B cell (primary cell): ENCODE results near the gene SHOC2. TPM values are rescaled to one million over a fixed set of nuclear protein-coding genes. Genes with fewer than 3 reads are reported as not detected.

Source experiments
- ATAC-seq: fragments of 200-7000 bp; cut with Tn5 transposase; one replicate; pipeline ENCODE4 v1.10.0; 2021; ENCODE audit warnings: low read depth, mild to moderate bottlenecking, moderate number of reproducible peaks, moderate library complexity
- CTCF ChIA-PET: fragments of 350-600 bp; sonication (Branson Sonifier 250); formaldehyde crosslinking; loops from one replicate; lab custom pipeline; 2021; ENCODE audit warnings: antibody characterized with exemption, inconsistent platforms; lab: Charles Lee
- POLR2A ChIA-PET: fragments of 350-600 bp; sonication (Branson Sonifier 250); formaldehyde crosslinking; loops from one replicate; lab custom pipeline; 2021; ENCODE audit warnings: antibody characterized with exemption; lab: Charles Lee
- DNase-seq: peaks from one replicate; pipeline ENCODE4 v3.0.0; 2013
- H2AFZ ChIP-seq: 2 replicates; pipeline ENCODE4 v1.6.1; 2012; ENCODE audit warnings: mild to moderate bottlenecking, low read depth, low read length; ENCODE audit not compliant: insufficient read depth, poor library complexity, severe bottlenecking
- H3K27ac ChIP-seq, 2 donors: 1 replicate in 1 of 2; 2 replicates in 1 of 2; pipeline ENCODE4 v1.5.1; 2012 to 2013; ENCODE audit warnings: low read length in 2 of 2, mild to moderate bottlenecking in 2 of 2, moderate library complexity in 1 of 2
- H3K27me3 ChIP-seq, 4 experiments: fragments of 200-600 bp in 1 of 4; sonication (generic) in 1 of 4; replicated peaks in 1 of 4; 1 replicate in 2 of 4; 2 replicates in 2 of 4; pipeline versions ENCODE4 v1.6.1 to v1.7.0; 2013 to 2016; ENCODE audit warnings: low read length in 3 of 4, mild to moderate bottlenecking in 2 of 4, mixed read lengths in 1 of 4, moderate library complexity in 1 of 4; ENCODE audit not compliant: insufficient read depth in 4 of 4, control insufficient read depth in 3 of 4; ENCODE audit errors: control extremely low read depth in 1 of 4
- H3K36me3 ChIP-seq, 2 experiments: replicated peaks in 1 of 2; 1 replicate in 1 of 2; 2 replicates in 1 of 2; pipeline versions ENCODE4 v1.6.1 to v1.7.1; 2013; ENCODE audit warnings: low read length in 1 of 2; ENCODE audit not compliant: insufficient read depth in 2 of 2, control insufficient read depth in 1 of 2; ENCODE audit errors: control extremely low read depth in 1 of 2, extremely low read depth in 1 of 2
- H3K4me1 ChIP-seq, 2 donors: fragments of 200-600 bp in 1 of 2; sonication (generic) in 1 of 2; 1 replicate in 1 of 2; 2 replicates in 1 of 2; pipeline versions ENCODE4 v1.5.1 to v1.6.1; 2013 to 2017; ENCODE audit warnings: low read length in 2 of 2; ENCODE audit not compliant: control insufficient read depth in 2 of 2, insufficient read depth in 2 of 2
- H3K4me2 ChIP-seq: replicated peaks from 2 replicates; pipeline ENCODE3; 2012; ENCODE audit warnings: mild to moderate bottlenecking, low read depth, low read length; ENCODE audit not compliant: poor library complexity, severe bottlenecking
- H3K4me3 ChIP-seq, 5 experiments: fragments of 200-600 bp in 1 of 5; sonication (generic) in 1 of 5; 1 replicate in 3 of 5; 2 replicates in 2 of 5; pipeline versions ENCODE4 v1.5.1 to v1.7.0; 2011 to 2016; ENCODE audit warnings: low read length in 4 of 5, mild to moderate bottlenecking in 4 of 5, low read depth in 2 of 5, control low read depth in 1 of 5, moderate library complexity in 1 of 5; ENCODE audit not compliant: insufficient read depth in 1 of 5; ENCODE audit errors: control extremely low read depth in 1 of 5, extremely low read depth in 1 of 5
- H3K79me2 ChIP-seq: fragments of 200-600 bp; sonication (generic); one replicate; pipeline ENCODE4 v1.6.0; 2016; ENCODE audit warnings: low read length; ENCODE audit not compliant: control insufficient read depth, insufficient read depth
- H3K9ac ChIP-seq: fragments of 200-600 bp; sonication (generic); 2 replicates; pipeline ENCODE4 v1.6.1; 2017; ENCODE audit warnings: mild to moderate bottlenecking, low read length, moderate library complexity
- H3K9me3 ChIP-seq, 3 donors: one replicate each; pipeline versions ENCODE4 v1.6.1 to v1.7.1; 2013; ENCODE audit warnings: low read length in 2 of 3; ENCODE audit not compliant: control insufficient read depth in 2 of 3, insufficient read depth in 1 of 3; ENCODE audit errors: control extremely low read depth in 1 of 3
- H4K20me1 ChIP-seq: 2 replicates; pipeline ENCODE4 v1.6.0; 2012; ENCODE audit warnings: mild to moderate bottlenecking, low read length; ENCODE audit not compliant: insufficient read depth, control insufficient read depth, poor library complexity, severe bottlenecking
- H3K27ac Mint-ChIP-seq: one replicate; pipeline ENCODE4 v1.8.0; 2021; ENCODE audit warnings: mixed read lengths
- H3K27me3 Mint-ChIP-seq: one replicate; pipeline ENCODE4 v1.8.0; 2021; ENCODE audit warnings: mixed read lengths
- H3K4me1 Mint-ChIP-seq: one replicate; pipeline ENCODE4 v1.8.0; 2021; ENCODE audit warnings: mixed read lengths
- H3K4me3 Mint-ChIP-seq: one replicate; pipeline ENCODE4 v1.8.0; 2021; ENCODE audit warnings: mixed read lengths
- H3K9me3 Mint-ChIP-seq: one replicate; pipeline ENCODE4 v1.8.0; 2022; ENCODE audit warnings: mixed read lengths; ENCODE audit not compliant: insufficient read depth
- EZH2 ChIP-seq: IDR thresholded peaks from 2 replicates; pipeline ENCODE4 v1.6.1; 2012; ENCODE audit warnings: borderline replicate concordance, low read depth, mild to moderate bottlenecking, moderate library complexity, low read length; ENCODE audit not compliant: insufficient read depth, poor library complexity, severe bottlenecking
- WGBS: methylation state at CpG from one replicate; pipeline ENCODE4 v1.1.5; 2013; ENCODE audit warnings: missing lambda C conversion rate; ENCODE audit not compliant: insufficient coverage; 5-methylcytosine and 5-hydroxymethylcytosine counted together
- intact Hi-C: fragments of 100-400 bp; cut with micrococcal nuclease; formaldehyde crosslinking; loops from one replicate; pipeline ENCODE4 v1.10.0; 2022
- polyA plus RNA-seq: library from polyadenylated mRNA; depleted of rRNA; stranded (reverse); fragments of >200 nt; gene quantifications from 2 replicates; pipeline ENCODE4 v1.2.3, GENCODE V29; 2012
- total RNA-seq, 2 donors: library from RNA; stranded (reverse); fragments of 120-200 nt in 1 of 2; gene quantifications; 1 replicate in 1 of 2; 2 replicates in 1 of 2; pipeline versions ENCODE4 v1.2.3 to v1.2.4, GENCODE V29; 2013 to 2022
- TF ChIP-seq, protein P1 (sequence below): fragments of 200-600 bp; IDR thresholded peaks from one replicate; pipeline ENCODE4 v1.8.0; 2022; ENCODE audit warnings: antibody characterized with exemption, mild to moderate bottlenecking

The SHOC2 gene
- total and polyA plus RNA-seq, 2 donors (not counting 1 experiment from before 2014, with no cell fraction given) = 13.3 to 116 TPM

- no peak overlapping the region for H3K27ac Mint-ChIP-seq
- peaks cover 19% of the 10 kb centered on the region for H3K79me2 ChIP-seq
- peaks cover 22% of the 10 kb centered on the region for H3K4me1 Mint-ChIP-seq
- no peak overlapping the region for H3K4me3 Mint-ChIP-seq
- no peak for TF ChIP-seq EZH2
- TF ChIP-seq, protein P1, sequence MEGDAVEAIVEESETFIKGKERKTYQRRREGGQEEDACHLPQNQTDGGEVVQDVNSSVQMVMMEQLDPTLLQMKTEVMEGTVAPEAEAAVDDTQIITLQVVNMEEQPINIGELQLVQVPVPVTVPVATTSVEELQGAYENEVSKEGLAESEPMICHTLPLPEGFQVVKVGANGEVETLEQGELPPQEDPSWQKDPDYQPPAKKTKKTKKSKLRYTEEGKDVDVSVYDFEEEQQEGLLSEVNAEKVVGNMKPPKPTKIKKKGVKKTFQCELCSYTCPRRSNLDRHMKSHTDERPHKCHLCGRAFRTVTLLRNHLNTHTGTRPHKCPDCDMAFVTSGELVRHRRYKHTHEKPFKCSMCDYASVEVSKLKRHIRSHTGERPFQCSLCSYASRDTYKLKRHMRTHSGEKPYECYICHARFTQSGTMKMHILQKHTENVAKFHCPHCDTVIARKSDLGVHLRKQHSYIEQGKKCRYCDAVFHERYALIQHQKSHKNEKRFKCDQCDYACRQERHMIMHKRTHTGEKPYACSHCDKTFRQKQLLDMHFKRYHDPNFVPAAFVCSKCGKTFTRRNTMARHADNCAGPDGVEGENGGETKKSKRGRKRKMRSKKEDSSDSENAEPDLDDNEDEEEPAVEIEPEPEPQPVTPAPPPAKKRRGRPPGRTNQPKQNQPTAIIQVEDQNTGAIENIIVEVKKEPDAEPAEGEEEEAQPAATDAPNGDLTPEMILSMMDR = no peak
- no peaks in the 10 kb centered on the region for H3K27me3 Mint-ChIP-seq
- POLR2A ChIA-PET = interaction anchor here (0.7 kb wide), 1 partner anchor 91 kb away, joined by 4 read pairs; no protein-coding TSS in a partner anchor
- peaks cover 0 to 5% of the 10 kb centered on the region in 2 donors for H3K4me1 ChIP-seq
- no peaks in the 10 kb centered on the region for H3K9me3 ChIP-seq
- no peak for DNase-seq
- H3K4me3 ChIP-seq = no peak overlapping the region
- intact Hi-C loops = no loop called here
- no peak overlapping the region for H3K9ac ChIP-seq
- CTCF ChIA-PET = interaction anchor here (1.2 to 11.2 kb wide), 7 partner anchors 15 to 592 kb away, joined by 3 to 169 read pairs (median 4); no protein-coding TSS in a partner anchor
- H3K9me3 Mint-ChIP-seq = no peaks in the 10 kb centered on the region
- H3K27me3 ChIP-seq = no peaks in the 10 kb centered on the region
- H2AFZ ChIP-seq = no peak overlapping the region
- no peak overlapping the region for H3K4me2 ChIP-seq
- peaks cover 22% of the 10 kb centered on the region for H4K20me1 ChIP-seq
- ATAC-seq = no peak
- no peak overlapping the region for H3K27ac ChIP-seq
- H3K36me3 ChIP-seq = peaks cover 6 to 68% of the 10 kb centered on the region in 2 experiments
These were observed 21.0 kb upstream of the SHOC2 start for GRCh38 chr10:110898391-110898790.

DNA sequence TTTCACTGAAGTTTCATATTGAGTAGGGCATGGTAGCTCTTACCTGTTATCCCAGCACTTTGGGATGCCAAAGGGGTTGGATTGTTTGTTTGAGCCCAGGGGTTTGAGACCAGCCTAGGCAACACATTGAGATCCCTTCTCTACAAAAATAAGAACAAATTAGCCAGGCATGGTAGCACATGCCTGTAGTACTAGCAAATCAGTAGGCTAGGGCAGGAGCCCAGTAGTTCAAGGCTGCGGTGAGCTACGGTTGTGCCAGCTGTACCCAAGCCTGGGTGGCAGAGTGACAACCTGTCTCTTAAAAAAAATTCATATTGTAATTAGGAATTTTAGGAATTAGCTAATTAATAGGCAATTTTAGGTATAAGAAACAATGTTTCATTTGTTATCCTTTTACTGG, 18.4 kb upstream of the SHOC2 start:
- H3K27me3 Mint-ChIP-seq = no peaks in the 10 kb centered on the region
- ChIA-PET POLR2A (no interaction called here), CTCF (interaction anchor here (0.5 to 2.9 kb wide), 6 partner anchors 7 to 354 kb away, joined by 3 to 10 read pairs (median 6); no protein-coding TSS in a partner anchor)
- TF ChIP-seq, protein P1 = no peak
- TF ChIP-seq EZH2 = no peak
- H2AFZ ChIP-seq = no peak overlapping the region
- peaks cover 0 to 3% of the 10 kb centered on the region in 2 donors for H3K4me1 ChIP-seq
- WGBS = 100% methylated on average over 2 of the region's 2 CpGs
- no peaks in the 10 kb centered on the region for H3K27me3 ChIP-seq
- H3K79me2 ChIP-seq = peaks cover 11% of the 10 kb centered on the region
- H3K27ac ChIP-seq = no peak overlapping the region
- peaks cover 11% of the 10 kb centered on the region for H4K20me1 ChIP-seq
- H3K9me3 ChIP-seq = no peaks in the 10 kb centered on the region
- H3K36me3 ChIP-seq = peaks cover 13 to 53% of the 10 kb centered on the region in 2 experiments
- H3K4me3 Mint-ChIP-seq = no peak overlapping the region
- intact Hi-C loops = no loop called here
- H3K4me3 ChIP-seq = no peak overlapping the region
- no peak overlapping the region for H3K9ac ChIP-seq
- no peak for ATAC-seq
- H3K9me3 Mint-ChIP-seq = no peaks in the 10 kb centered on the region
- DNase-seq = no peak
- H3K4me2 ChIP-seq = no peak overlapping the region
- H3K27ac Mint-ChIP-seq = no peak overlapping the region
- peaks cover 11% of the 10 kb centered on the region for H3K4me1 Mint-ChIP-seq
